ENCODE results near the gene UROC1. TPM values are rescaled to one million over a fixed set of nuclear protein-coding genes. Genes with fewer than 3 reads are reported as not detected.

Gene UROC1
- total RNA-seq (not detected), polyA plus RNA-seq (not detected)

- H3K36me3 Mint-ChIP-seq: no peaks in the 10 kb centered on the region
- no peaks in the 10 kb centered on the region for H3K4me1 Mint-ChIP-seq
- no peaks in the 10 kb centered on the region for H3K4me1 ChIP-seq (ENCODE audit: insufficient read depth, low read length)
- no peaks in the 10 kb centered on the region for H3K9me3 Mint-ChIP-seq
- intact Hi-C loops (cut with micrococcal nuclease): no loop called here
- no peak within 1 kb of the TSS for H3K4me3 ChIP-seq (ENCODE audit: low read length in 2 of 2)
- no peak within 1 kb of the TSS for H3K27ac Mint-ChIP-seq
- no peaks in the 10 kb centered on the region for H3K27me3 ChIP-seq (ENCODE audit: insufficient read depth, low read length)
- ChIA-PET POLR2A (ENCODE audit: partially characterized antibody) (no interaction called here), CTCF (ENCODE audit: partially characterized antibody) (no interaction called here)
- no peak for DNase-seq
- no peak within 1 kb of the TSS for H3K27ac ChIP-seq (ENCODE audit: low read depth, low read length)
- H3K4me3 Mint-ChIP-seq: no peak within 1 kb of the TSS
- no peaks in the 10 kb centered on the region for H3K9me3 ChIP-seq (ENCODE audit: control insufficient read depth in 1 of 2, low read length in 2 of 2)
- peaks cover 4 to 5% of the 10 kb centered on the region in 2 donors for H3K27me3 Mint-ChIP-seq
- H3K36me3 ChIP-seq (ENCODE audit: insufficient read depth, low read length): no peaks in the 10 kb centered on the region
Observed at GRCh38 chr3:126517291-126517951, at the start of gene UROC1. UROC1 (minus strand) TSS chr3:126517773; CDS start chr3:126517719, 54 bp downstream.

GRCh38 chr3:126562737-126563276 is 45.2 kb upstream of the UROC1 start:
- no peaks in the 10 kb centered on the region for H3K9me3 ChIP-seq (ENCODE audit: control insufficient read depth in 1 of 2, low read length in 2 of 2)
- Mint-ChIP-seq H3K27me3 (peaks cover 11 to 20% of the 10 kb centered on the region in 2 donors), H3K9me3 (peaks cover 2 to 22% (median 9%) of the 10 kb centered on the region in 8 donors), H3K4me3 (no peak overlapping the region), H3K4me1 (no peaks in the 10 kb centered on the region), H3K27ac (no peak overlapping the region), H3K36me3 (no peaks in the 10 kb centered on the region)
- no peaks in the 10 kb centered on the region for H3K36me3 ChIP-seq (ENCODE audit: insufficient read depth, low read length)
- POLR2A ChIA-PET (ENCODE audit: partially characterized antibody): no interaction called here
- H3K4me1 ChIP-seq (ENCODE audit: insufficient read depth, low read length): no peaks in the 10 kb centered on the region
- no peak for DNase-seq
- intact Hi-C loops (cut with micrococcal nuclease): no loop called here
- no peaks in the 10 kb centered on the region for H3K27me3 ChIP-seq (ENCODE audit: insufficient read depth, low read length)
- H3K27ac ChIP-seq (ENCODE audit: low read depth, low read length): no peak overlapping the region
- CTCF ChIA-PET (ENCODE audit: partially characterized antibody): no interaction called here
- H3K4me3 ChIP-seq (ENCODE audit: low read length in 2 of 2): no peak overlapping the region

- Histone ChIP-seq H3K4me1 (ENCODE audit: insufficient read depth, low read length) (no peaks in the 10 kb centered on the region), H3K27ac (ENCODE audit: low read depth, low read length) (no peak within 1 kb of the TSS), H3K9me3 (ENCODE audit: control insufficient read depth in 1 of 2, low read length in 2 of 2) (no peaks in the 10 kb centered on the region), H3K4me3 (ENCODE audit: low read length in 2 of 2) (no peak within 1 kb of the TSS), H3K36me3 (ENCODE audit: insufficient read depth, low read length) (no peaks in the 10 kb centered on the region), H3K27me3 (ENCODE audit: insufficient read depth, low read length) (no peaks in the 10 kb centered on the region)
- Mint-ChIP-seq H3K27ac (no peak within 1 kb of the TSS), H3K9me3 (peaks cover 2 to 19% (median 9%) of the 10 kb centered on the region in 8 donors), H3K36me3 (no peaks in the 10 kb centered on the region), H3K4me1 (no peaks in the 10 kb centered on the region), H3K4me3 (no peak within 1 kb of the TSS), H3K27me3 (peaks cover 2 to 7% of the 10 kb centered on the region in 2 donors)
- intact Hi-C loops (cut with micrococcal nuclease): no loop called here
- DNase-seq: no peak
- ChIA-PET POLR2A (ENCODE audit: partially characterized antibody) (no interaction called here), CTCF (ENCODE audit: partially characterized antibody) (no interaction called here)
Observed at GRCh38 chr3:126558336-126559071, 40.9 kb upstream of the UROC1 start, which contains the start of gene C3orf22. C3orf22 (minus strand) TSS chr3:126558932; CDS start chr3:126553390, 5,542 bp downstream.

- POLR2A ChIA-PET (ENCODE audit: partially characterized antibody): no interaction called here
- CTCF ChIA-PET (ENCODE audit: partially characterized antibody): no interaction called here
Observed at GRCh38 chr3:126557761-126558160, 40.2 kb upstream of the UROC1 start.

DNA sequence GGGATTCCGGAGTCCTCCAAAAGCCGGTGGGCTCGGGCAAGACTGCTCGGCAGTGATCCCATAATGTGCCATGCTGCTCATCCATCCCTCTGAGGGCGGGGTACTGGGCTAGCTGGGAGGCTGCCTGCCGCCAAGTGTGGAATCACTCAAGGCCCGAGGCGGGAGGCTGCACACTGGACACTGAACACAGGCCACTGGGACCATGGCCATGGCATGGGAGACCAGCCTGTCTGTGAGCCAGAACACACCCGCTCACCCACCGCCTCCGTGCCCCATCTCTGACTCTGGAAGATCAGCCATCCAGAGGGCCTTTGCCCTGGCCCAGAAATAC is 39.8 kb upstream of the UROC1 start:
- no peaks in the 10 kb centered on the region for H3K4me1 Mint-ChIP-seq
- no peak overlapping the region for H3K4me3 ChIP-seq (ENCODE audit: low read length in 2 of 2)
- no peaks in the 10 kb centered on the region for H3K36me3 Mint-ChIP-seq
- H3K27ac ChIP-seq (ENCODE audit: low read depth, low read length): no peak overlapping the region
- no peaks in the 10 kb centered on the region for H3K4me1 ChIP-seq (ENCODE audit: insufficient read depth, low read length)
- POLR2A ChIA-PET (ENCODE audit: partially characterized antibody): no interaction called here
- H3K36me3 ChIP-seq (ENCODE audit: insufficient read depth, low read length): no peaks in the 10 kb centered on the region
- H3K27ac Mint-ChIP-seq: no peak overlapping the region
- H3K9me3 ChIP-seq (ENCODE audit: control insufficient read depth in 1 of 2, low read length in 2 of 2): no peaks in the 10 kb centered on the region
- DNase-seq: no peak
- H3K4me3 Mint-ChIP-seq: no peak overlapping the region
- no peaks in the 10 kb centered on the region for H3K27me3 ChIP-seq (ENCODE audit: insufficient read depth, low read length)
- peaks cover 2 to 4% of the 10 kb centered on the region in 2 donors for H3K27me3 Mint-ChIP-seq
- intact Hi-C loops (cut with micrococcal nuclease): no loop called here
- H3K9me3 Mint-ChIP-seq: peaks cover 0 to 9% (median 5%) of the 10 kb centered on the region in 8 donors
- CTCF ChIA-PET (ENCODE audit: partially characterized antibody): no interaction called here

More at GRCh38 chr3:126557761-126558160, 40.2 kb upstream of the UROC1 start:
- Mint-ChIP-seq H3K4me3 (no peak overlapping the region), H3K27ac (no peak overlapping the region), H3K9me3 (peaks cover 0 to 13% (median 7%) of the 10 kb centered on the region in 8 donors), H3K27me3 (peaks cover 2 to 4% of the 10 kb centered on the region in 2 donors), H3K36me3 (no peaks in the 10 kb centered on the region), H3K4me1 (no peaks in the 10 kb centered on the region)
- no peaks in the 10 kb centered on the region for H3K27me3 ChIP-seq (ENCODE audit: insufficient read depth, low read length)
- no peak for DNase-seq
- H3K27ac ChIP-seq (ENCODE audit: low read depth, low read length): no peak overlapping the region
- intact Hi-C loops (cut with micrococcal nuclease): no loop called here
- no peaks in the 10 kb centered on the region for H3K9me3 ChIP-seq (ENCODE audit: control insufficient read depth in 1 of 2, low read length in 2 of 2)
- H3K4me1 ChIP-seq (ENCODE audit: insufficient read depth, low read length): no peaks in the 10 kb centered on the region
- no peak overlapping the region for H3K4me3 ChIP-seq (ENCODE audit: low read length in 2 of 2)
- no peaks in the 10 kb centered on the region for H3K36me3 ChIP-seq (ENCODE audit: insufficient read depth, low read length)

DNA sequence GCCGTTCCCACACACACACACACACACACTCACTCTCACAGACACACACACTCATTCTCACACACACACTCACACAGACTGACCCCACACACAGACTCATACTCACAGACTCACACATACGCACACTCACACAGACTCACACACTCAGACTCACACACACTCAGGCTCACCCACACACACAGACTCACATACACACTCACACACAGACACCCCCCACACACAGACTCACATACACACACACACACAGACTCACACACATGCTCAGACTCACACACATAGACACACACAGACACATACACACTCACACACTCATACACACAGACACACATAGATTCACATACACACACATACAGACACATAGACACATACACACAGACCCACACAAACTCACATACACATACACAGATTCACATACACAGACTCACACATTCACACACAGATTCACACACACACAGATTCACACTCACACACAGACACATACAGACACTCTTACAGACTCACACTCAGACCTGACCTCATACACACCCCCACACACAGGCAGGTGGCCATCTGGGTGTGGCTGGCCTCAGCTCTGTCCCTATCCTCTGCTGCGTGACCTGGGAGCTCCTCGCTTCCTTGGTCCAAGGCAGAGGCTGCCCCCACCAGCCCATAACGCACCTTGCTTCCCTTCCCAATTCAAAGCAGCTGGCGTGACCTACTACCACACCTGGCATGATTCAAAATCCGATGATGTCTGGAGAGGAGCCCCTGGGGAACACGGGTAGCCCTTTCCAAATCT is 39.3 kb upstream of the UROC1 start:
- ChIA-PET POLR2A (ENCODE audit: partially characterized antibody) (no interaction called here), CTCF (ENCODE audit: partially characterized antibody) (no interaction called here)
- Mint-ChIP-seq H3K4me1 (no peaks in the 10 kb centered on the region), H3K9me3 (peaks cover 0 to 4% (median 3%) of the 10 kb centered on the region in 8 donors), H3K27ac (no peak overlapping the region), H3K4me3 (no peak overlapping the region), H3K36me3 (no peaks in the 10 kb centered on the region), H3K27me3 (peaks cover under 1 to 2% of the 10 kb centered on the region in 2 donors)
- Histone ChIP-seq H3K27ac (ENCODE audit: low read depth, low read length) (no peak overlapping the region), H3K36me3 (ENCODE audit: insufficient read depth, low read length) (no peaks in the 10 kb centered on the region), H3K4me3 (ENCODE audit: low read length in 2 of 2) (no peak overlapping the region), H3K27me3 (ENCODE audit: insufficient read depth, low read length) (no peaks in the 10 kb centered on the region), H3K9me3 (ENCODE audit: control insufficient read depth in 1 of 2, low read length in 2 of 2) (no peaks in the 10 kb centered on the region), H3K4me1 (ENCODE audit: insufficient read depth, low read length) (no peaks in the 10 kb centered on the region)
- intact Hi-C loops (cut with micrococcal nuclease): no loop called here
- DNase-seq: no peak

Data from CD4-positive, alpha-beta memory T cell (primary cell).